ENCODE data around the gene PTER. TPM values are rescaled to one million over a fixed set of nuclear protein-coding genes. Genes with fewer than 3 reads are reported as not detected.

Gene PTER, protein sequence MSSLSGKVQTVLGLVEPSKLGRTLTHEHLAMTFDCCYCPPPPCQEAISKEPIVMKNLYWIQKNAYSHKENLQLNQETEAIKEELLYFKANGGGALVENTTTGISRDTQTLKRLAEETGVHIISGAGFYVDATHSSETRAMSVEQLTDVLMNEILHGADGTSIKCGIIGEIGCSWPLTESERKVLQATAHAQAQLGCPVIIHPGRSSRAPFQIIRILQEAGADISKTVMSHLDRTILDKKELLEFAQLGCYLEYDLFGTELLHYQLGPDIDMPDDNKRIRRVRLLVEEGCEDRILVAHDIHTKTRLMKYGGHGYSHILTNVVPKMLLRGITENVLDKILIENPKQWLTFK
- total RNA-seq = 7.1 and 13.9 TPM in 2 replicates

DNA sequence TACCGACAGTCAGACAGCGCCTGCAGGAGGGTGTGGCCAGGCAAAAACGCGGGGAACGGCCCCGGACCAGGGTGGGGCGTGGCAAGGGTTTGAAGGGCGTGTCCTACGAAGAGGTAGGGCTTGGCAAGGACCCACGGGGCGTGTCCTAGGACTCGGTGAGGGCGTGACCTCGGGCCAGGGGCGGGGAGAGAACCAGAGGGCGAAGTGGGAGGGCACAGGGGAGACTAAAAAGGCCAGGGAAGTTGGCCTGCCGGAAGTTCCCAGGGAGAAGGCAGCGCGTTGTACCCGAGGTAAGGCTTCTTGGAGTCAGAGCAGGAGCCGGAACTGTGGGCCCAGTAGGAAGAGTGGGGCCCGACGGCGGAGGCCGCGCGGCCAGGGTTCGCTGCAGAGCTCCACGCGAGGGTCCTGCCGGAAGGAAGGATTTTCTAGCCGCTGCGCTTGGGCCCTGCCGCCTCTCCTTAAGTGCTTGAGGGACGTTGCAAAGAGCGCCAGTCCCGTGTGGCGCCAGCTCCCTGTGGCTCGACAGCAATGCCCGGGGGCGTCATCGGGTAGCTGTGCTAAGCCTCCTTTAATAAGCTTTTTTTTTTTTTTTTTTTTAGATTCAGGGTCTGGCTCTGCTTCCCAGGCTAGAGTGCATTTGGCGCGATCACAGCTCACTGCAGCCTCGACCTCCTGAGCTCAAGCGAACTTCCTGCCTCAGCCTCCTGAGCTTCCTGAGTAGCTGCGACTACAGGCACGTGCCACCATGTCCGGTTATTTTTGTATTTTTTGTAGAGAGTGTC, at the start of gene PTER:
PTER (plus strand) TSS at position 253 of the 782 bp plus-strand sequence. CDS start 47,375 bp downstream, outside the sequence.

DNA sequence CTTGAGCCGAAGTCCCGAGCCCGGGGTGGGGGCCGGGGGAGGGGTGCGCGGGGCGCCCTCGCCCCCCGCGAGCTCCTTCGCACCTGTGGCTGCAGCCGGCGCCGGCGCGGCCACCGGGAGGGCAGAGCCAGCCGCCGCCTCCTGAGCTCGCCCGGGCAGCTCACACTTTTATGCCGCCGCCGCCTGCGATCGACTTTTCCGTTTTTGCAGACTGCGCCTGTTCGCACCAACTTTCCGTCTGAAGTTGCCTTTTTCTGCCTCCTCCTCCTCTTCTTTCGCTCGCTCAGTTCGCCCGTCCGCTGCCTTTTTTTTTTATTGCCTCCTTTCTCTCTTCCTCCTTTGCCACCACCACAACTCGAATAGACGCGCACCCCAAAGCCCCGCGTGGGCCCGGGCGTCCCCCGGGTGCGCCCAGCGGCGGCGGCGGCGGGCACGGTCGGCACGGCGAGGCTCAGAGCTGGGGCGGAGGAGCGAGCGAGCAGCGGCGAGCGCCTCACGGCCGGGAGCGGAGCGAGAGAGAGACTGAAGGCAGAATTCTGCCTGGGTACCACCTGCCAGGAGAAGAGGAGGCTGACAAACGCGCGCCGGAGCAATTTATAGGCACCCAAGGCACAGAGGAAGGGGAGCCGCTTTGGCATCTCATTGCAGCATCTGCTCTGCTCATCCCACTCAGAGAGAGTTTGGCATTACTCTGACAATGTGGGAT, 84.7 kb downstream of the PTER start, which contains the start of gene C1QL3:
C1QL3 (minus strand) TSS at position 569 of the 706 bp plus-strand sequence. CDS start 814 bp downstream, outside the sequence.

Other genes with a start within 250 kb of the PTER start
- gene C1QL3, start 84.9 kb downstream of the PTER start, total RNA-seq = not detected in 2 replicates